GM18519 (cell line): ENCODE data around the gene NAP1L1.

Experiments
- ATAC-seq: cut with Tn5 transposase; IDR thresholded peaks from one replicate; pipeline ENCODE4 v1.9.1; 2021; ENCODE audit warnings: mild to moderate bottlenecking, moderate library complexity; ENCODE audit not compliant: unreplicated experiment, low FRiP score

NAP1L1 gene

GRCh38 chr12:76084863-76085519, 506 bp upstream of the NAP1L1 start:
- peak; percentile 27 for ATAC-seq

GRCh38 chr12:76083246-76083903, 1.1 kb downstream of the NAP1L1 start:
- no peak for ATAC-seq

GRCh38 chr12:76081909-76082308, 2.6 kb downstream of the NAP1L1 start:
- no peak for ATAC-seq

- no peak for ATAC-seq
Measured at GRCh38 chr12:76080729-76081415, 3.6 kb downstream of the NAP1L1 start.

GRCh38 chr12:76080017-76080728, 4.3 kb downstream of the NAP1L1 start:
- no peak for ATAC-seq

- ATAC-seq, result no peak
Measured at GRCh38 chr12:76078748-76079147, 5.7 kb downstream of the NAP1L1 start.

- no peak for ATAC-seq
Measured at GRCh38 chr12:76075448-76075847, 9.0 kb downstream of the NAP1L1 start.

- ATAC-seq, result no peak
Measured at GRCh38 chr12:76074701-76075336, 9.7 kb downstream of the NAP1L1 start.

- no peak for ATAC-seq
Measured at GRCh38 chr12:76073561-76073960, 10.9 kb downstream of the NAP1L1 start.

GRCh38 chr12:76072568-76072967, 11.9 kb downstream of the NAP1L1 start:
- ATAC-seq, result no peak

- ATAC-seq, result no peak
Measured at GRCh38 chr12:76069339-76069738, 15.1 kb downstream of the NAP1L1 start.

- no peak for ATAC-seq
Measured at GRCh38 chr12:76065917-76066316, 18.6 kb downstream of the NAP1L1 start.

- no peak for ATAC-seq
Measured at GRCh38 chr12:76064904-76065303, 19.6 kb downstream of the NAP1L1 start.

GRCh38 chr12:76060111-76060510, 24.4 kb downstream of the NAP1L1 start:
- ATAC-seq, result no peak

- ATAC-seq, result no peak
Measured at GRCh38 chr12:76057326-76057725, 27.2 kb downstream of the NAP1L1 start.

GRCh38 chr12:76055393-76055792, 29.1 kb downstream of the NAP1L1 start:
- no peak for ATAC-seq

- no peak for ATAC-seq
Measured at GRCh38 chr12:76049575-76050251, 34.8 kb downstream of the NAP1L1 start.

GRCh38 chr12:76047742-76048141, 36.7 kb downstream of the NAP1L1 start:
- no peak for ATAC-seq

GRCh38 chr12:76047060-76047459, 37.4 kb downstream of the NAP1L1 start:
- ATAC-seq, result no peak

- no peak for ATAC-seq
Measured at GRCh38 chr12:76043377-76043776, 41.1 kb downstream of the NAP1L1 start.
